NCI-H187 (cell line): ENCODE measurements around the gene JAML.

Experiments
- DNase-seq, 2 experiments: peaks; one replicate each; lab custom pipeline; 2025; lab: John Stamatoyannopoulos, UW

JAML gene

GRCh38 chr11:118167906-118168305 is 56.9 kb downstream of the JAML start:
- no peak for DNase-seq

- DNase-seq = no peak
These were observed 57.6 kb downstream of the JAML start for GRCh38 chr11:118167253-118167652.

- DNase-seq = no peak
These were observed 58.2 kb downstream of the JAML start for GRCh38 chr11:118166641-118167040.

- DNase-seq = no peak
These were observed 59.9 kb downstream of the JAML start for GRCh38 chr11:118164885-118165284.

- no peak for DNase-seq
These were observed 61.3 kb downstream of the JAML start for GRCh38 chr11:118163494-118163893.

GRCh38 chr11:118162846-118163245 is 62.0 kb downstream of the JAML start:
- no peak for DNase-seq

GRCh38 chr11:118161786-118162185 is 63.0 kb downstream of the JAML start:
- no peak for DNase-seq

- DNase-seq = no peak
These were observed 67.5 kb downstream of the JAML start for GRCh38 chr11:118157186-118157895.

GRCh38 chr11:118156531-118157185 is 68.2 kb downstream of the JAML start:
- DNase-seq = no peak

- no peak for DNase-seq
These were observed 68.9 kb downstream of the JAML start for GRCh38 chr11:118155776-118156530.

- no peak for DNase-seq
These were observed 70.2 kb downstream of the JAML start for GRCh38 chr11:118154641-118155040.

- no peak for DNase-seq
These were observed 70.8 kb downstream of the JAML start for GRCh38 chr11:118153976-118154375.

GRCh38 chr11:118153516-118153915 is 71.3 kb downstream of the JAML start:
- no peak for DNase-seq

- peak in 1 of 2 experiments; percentile 59 for DNase-seq
These were observed 72.0 kb downstream of the JAML start, which contains the start of gene SCN4B for GRCh38 chr11:118152552-118153471. TSS of gene SCN4B (minus strand) at chr11:118152823. CDS start at chr11:118152673, 150 bp downstream.

- no peak for DNase-seq
These were observed 72.7 kb downstream of the JAML start for GRCh38 chr11:118152020-118152551.

GRCh38 chr11:118151431-118151830 is 73.4 kb downstream of the JAML start:
- DNase-seq = no peak

GRCh38 chr11:118149493-118149892 is 75.3 kb downstream of the JAML start:
- DNase-seq = no peak

- no peak for DNase-seq
These were observed 76.0 kb downstream of the JAML start for GRCh38 chr11:118148856-118149255.

GRCh38 chr11:118148240-118148639 is 76.6 kb downstream of the JAML start:
- DNase-seq = no peak

- no peak for DNase-seq
These were observed 77.3 kb downstream of the JAML start for GRCh38 chr11:118147502-118147901.

GRCh38 chr11:118146554-118146953 is 78.3 kb downstream of the JAML start:
- DNase-seq = no peak
